ENCODE data around the gene ZNF446.
A peak's percentile ranks its signal among the peaks of the same experiment; 100 is the strongest.
"Not testable (repeated sequence)": the region's sequence is repeated elsewhere in the genome, so short reads cannot be mapped to it uniquely, and the experiment has no call there.

Gene ZNF446

DNA sequence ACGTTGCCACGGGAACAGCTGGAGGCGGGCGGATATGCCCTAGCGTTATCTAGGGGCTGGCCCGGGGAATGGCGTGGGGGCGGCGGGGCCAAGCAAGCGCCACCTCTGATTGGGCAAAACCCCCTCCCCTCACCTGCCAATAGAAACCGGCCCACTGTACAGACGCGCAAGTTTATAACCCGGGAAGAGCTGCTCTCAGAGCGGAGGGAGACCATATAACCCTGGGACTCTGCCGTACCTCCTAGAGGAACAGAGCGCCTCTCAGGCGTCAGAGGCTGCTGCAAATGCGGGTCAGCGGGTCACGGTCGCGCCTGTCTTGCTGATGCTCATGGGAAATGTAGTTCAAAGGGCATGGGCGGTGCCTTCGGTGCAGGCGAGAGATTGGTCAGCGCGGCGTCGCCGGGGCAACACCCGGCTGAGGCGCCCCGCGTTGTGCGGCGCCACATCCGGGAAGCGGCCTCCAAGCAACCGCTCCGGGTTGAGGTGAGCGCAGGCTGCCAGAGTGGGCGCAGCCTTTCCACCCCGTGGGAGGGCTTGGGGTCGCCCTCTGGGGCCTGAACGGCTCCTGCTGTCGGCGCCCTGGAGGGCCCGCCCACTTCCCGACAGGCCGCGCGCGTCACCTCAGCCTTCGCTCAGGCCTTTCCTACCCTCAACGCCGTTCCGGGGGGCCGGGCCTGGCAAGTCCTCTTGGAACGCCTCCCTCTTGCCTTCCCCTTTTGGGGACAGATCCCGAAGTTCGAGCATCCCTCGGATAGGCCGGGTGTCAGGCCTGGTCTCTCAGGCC is at the start of gene ZNF446:
Gene ZNF446 (plus strand): TSS at position 639 of the 784 bp plus-strand sequence. CDS start 867 bp downstream, outside the sequence.
- peak; percentile 95 for DNase-seq

DNA sequence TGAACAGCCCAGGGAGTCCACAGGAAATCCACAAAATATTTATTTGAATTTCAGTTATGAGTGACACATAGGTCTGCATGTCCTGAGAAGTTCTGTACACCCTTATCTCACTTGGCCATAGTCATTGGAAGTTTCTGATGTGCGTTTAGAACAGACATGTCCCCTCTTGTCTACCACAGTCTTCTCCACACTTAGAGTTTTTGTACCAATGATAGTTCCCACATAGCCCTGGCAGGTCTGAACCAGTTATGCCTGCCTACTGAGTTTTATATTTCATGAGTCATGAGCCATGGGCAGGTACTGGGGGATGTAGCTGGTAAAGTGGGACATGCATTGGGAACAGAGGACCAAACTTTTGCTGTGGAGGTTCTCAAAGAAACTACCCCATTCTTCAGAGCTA is 47.5 kb upstream of the ZNF446 start:
- no peak for DNase-seq

DNA sequence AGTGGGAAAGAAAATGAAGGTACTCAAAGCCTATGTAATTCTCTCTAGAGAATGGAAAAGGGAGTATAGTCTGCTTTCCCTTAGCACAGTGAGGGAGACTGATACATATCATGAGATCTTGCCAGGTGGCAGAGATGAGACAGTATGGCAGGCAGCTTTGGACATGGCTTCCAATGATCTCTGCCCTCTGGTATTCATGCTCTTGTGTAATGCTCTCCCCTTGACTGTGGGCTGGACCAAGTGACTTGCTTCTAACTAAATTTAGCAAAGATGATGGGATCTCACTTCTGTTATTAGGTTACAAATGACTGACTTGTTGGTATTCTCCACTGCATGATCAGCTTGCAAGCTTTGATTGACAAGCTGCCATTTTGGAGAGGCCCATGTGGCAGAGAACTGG is 46.4 kb upstream of the ZNF446 start:
- no peak for DNase-seq

DNA sequence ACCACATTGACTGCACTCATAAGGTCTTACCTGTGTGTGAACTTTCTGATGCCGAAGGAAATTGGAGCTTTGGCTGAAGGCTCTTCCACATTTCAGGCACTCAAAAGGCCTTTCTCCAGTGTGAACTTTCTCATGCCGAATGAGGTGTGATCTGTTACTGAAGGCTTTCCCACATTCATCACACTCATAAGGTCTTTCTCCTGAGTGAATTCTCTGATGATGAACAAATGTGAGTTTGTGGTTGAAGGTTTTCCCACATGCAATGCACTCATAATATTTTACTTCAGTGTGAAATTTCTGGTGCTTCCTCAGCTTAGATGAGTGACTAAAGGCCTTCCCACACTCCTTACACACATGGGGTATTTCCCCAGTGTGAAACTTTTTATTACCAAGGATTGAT is 41.9 kb upstream of the ZNF446 start:
- DNase-seq, result no peak

DNA sequence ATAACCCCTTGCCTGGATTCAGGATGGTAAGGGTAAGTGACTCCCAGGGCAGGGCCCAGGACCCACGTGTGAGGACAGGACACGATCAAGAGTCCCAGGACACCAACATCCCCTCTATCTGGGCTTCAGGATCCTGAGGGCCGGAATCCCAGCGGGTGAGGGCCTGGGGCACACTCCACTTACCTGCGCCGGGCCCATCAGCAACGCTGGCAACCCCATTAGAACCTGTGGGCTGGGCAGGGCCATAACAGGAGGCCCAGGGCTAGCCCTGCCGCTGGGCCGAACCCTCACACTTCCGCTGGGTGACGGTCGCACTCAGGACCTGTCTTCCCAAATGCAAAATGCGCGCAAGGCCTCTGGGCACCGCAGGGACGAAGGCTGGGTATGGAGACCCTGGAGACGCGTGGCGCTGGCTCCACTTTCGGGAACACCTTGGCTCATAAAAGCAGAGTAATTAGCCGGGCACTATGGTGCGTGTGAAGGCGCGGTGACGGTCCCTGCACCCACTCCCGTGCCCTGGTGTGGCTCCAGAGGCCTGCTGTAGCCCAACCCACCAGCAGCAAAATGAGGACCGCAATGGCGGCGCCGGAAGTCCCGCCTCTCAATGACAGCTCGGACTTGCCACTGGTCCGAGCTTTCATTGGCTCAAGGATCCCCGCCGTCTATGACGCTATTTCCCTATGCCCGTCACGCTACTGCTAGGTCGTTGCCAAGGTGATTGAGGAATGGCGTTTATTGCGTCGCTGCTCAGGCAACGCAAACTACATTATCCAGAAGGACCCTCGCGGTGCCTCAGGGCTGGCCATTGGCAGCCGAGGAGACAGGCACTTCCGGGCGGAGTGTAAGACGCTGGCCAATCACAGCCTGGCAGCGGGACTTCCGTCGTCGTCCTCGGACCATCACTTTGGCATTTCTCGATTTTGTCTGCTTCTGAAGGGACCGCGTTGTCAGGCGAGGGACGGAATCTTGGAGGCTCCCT is 36.3 kb upstream of the ZNF446 start, which contains the start of gene ZNF132:
Gene ZNF132 (minus strand): TSS at position 578 of the 979 bp plus-strand sequence. CDS start 332 bp downstream, at position 246.
- DNase-seq, result peak; percentile 91

DNA sequence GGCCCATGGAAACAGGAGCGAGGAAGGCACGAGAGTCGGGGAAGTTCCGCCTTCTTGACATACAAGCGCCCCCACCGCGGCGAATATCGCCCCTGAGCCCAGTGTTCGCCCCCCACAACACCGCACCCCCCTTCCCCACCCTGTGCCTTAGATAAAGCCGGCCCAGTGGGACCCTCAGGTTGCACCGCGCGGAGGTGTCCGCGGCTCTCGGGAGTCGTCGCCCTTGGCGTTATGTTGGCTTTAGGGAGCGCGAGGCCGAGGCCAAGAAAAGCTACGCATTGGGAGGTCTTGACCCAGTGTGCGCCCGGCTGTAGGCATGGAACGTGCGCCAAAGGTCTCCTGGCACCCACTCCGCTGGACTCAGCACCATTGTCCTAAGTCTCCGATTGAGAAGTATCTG is 35.6 kb upstream of the ZNF446 start:
- no peak for DNase-seq

DNA sequence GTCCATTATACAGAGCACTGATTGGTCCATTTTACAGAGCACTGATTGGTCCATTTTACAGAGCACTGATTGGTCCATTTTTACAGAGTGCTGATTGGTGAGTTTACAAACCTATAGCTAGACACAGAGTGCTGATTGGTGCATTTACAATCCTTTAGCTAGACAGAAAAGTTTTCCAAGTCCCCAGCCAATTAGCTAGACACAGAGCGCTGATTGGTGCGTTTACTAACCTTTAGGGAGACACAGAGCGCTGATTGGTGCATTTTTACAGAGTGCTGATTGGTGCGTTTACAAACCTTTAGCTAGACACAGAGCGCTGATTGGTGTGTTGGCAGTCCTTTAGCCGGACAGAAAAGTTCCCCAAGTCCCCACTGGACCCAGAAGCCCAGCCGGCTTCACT is 33.2 kb upstream of the ZNF446 start:
- DNase-seq, result not testable (repeated sequence)

DNA sequence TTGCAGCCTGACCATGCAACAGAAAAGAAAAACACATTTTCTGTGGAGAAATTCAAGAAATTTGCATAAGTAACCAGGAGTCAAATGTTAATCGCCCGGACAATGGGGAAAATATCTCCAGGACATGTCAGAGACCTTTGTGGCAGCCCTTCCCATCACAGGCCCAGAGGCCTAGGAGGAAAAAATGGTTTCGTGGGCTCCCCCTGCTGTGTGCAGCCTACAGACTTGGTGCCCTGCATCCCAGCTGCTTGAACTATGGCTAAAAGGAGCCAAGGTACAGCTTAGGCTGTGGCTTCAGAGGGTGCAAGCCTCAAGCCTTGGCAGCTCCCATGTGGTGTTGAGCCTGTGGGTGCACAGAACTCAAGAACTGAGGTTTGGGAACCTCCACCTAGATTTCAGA is 27.3 kb upstream of the ZNF446 start:
- DNase-seq, result not testable (repeated sequence)

DNA sequence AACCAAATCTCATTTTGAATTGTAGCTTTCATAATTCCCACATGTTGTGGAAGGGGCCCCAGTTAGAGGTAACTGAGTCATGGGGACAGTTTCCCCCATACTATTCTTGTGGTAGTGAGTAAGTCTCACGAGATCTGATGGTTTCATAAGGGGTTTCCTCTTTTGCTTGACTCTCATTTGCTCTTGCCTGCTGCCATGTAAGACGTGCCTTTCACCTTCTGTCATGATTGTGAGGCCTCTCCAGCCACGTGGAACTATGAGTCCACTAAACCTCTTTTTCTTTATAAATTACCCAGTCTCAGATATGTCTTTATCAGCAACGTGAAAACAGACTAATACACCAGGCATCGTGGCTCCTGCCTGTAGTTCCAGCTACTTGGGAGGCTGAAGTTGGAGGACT is 26.2 kb upstream of the ZNF446 start:
- DNase-seq, result not testable (repeated sequence)

DNA sequence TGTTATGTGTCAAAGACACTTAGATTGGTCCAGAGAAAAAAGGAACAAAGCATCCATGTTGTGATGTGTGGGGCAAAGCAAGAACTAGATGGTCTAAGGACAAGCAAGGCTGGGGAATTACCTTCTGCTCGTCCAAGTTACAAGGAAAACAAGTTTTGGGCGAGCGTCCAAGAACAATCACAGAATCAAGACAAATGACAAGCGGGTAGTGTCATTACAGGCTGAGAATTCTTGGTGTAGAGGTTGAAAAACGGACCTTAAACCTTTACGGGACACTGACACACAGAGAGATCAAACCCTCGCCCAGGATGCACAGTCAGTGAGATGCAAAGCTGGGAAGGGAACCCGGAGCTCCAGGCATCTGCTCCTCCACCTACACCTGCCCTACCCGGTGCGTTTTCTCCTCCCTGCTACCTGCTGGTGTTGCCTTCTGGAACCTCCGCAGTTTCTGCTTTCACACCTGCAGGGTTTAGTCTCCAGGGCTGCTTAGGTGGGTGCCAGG is 25.2 kb upstream of the ZNF446 start:
- no peak for DNase-seq

DNA sequence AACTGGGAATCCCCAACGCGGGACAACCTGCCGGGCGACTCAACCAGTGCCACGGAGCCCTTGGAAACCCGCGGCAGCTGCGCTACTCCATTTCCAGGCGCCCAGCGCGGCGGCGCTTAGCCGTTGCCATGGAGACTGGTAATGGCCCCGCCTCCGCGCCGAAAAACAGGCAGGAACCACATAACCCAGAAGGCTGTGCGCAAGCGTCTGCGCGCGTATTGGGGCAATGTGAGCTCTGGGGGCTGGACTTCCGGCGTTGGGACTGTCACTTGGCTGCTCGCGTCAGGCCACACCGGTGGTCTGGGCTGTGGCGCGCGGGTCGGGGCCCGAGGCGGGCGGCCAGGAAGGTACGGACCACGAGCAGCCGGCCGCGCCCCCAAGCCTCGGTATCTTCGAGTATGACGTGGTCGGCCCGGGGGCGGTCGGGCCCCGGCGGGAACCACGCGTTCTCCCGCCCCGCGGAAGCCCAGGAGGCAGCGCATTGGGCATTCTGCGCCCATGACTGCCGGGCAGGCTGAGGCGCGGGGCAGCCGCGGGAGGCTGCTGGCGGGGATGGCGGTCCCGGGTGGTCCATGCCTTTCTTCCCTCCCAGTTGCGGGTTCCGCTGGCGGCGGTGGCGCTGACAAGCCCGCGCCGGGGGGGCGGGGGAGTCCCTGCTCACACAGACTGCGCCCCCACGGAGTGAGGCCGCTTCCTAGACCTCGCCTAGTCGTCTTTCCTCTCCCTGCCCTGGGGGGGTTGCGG is 24.6 kb upstream of the ZNF446 start, which contains the start of gene ZNF324B:
Gene ZNF324B (plus strand): TSS at position 265 of the 744 bp plus-strand sequence. CDS start 2,080 bp downstream, outside the sequence.
- DNase-seq, result peak; percentile 96

DNA sequence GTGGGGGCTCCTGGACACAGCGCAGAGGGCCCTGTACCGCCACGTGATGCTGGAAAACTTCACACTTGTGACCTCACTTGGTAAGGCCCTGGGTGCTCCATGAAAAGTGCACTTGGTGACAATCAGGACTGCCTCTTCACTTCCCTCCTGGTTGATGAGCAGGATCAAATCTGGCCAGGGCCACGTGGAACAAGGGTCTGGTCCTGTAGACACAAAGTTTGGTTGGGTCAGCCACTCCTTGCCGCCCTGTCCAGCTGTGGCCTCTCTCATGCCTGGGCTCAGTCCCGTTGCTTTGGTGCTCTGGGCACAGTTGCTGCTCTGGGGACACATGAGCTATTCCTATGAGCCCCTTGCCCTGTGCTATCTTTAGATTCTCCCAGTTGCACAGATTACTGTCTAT is 22.4 kb upstream of the ZNF446 start:
- no peak for DNase-seq

DNA sequence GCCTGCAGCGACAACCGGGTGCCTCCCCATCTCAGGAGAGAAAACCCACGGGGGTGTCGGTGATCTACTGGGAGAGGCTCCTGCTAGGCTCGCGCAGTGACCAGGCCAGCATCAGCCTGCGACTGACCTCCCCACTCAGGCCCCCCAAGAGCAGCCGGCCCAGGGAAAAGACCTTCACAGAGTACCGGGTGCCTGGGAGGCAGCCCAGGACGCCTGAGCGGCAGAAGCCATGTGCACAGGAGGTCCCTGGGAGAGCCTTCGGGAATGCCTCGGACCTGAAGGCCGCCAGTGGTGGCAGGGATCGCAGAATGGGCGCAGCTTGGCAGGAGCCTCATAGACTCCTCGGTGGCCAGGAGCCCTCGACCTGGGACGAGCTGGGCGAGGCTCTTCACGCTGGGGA is 20.8 kb upstream of the ZNF446 start:
- DNase-seq, result no peak

DNA sequence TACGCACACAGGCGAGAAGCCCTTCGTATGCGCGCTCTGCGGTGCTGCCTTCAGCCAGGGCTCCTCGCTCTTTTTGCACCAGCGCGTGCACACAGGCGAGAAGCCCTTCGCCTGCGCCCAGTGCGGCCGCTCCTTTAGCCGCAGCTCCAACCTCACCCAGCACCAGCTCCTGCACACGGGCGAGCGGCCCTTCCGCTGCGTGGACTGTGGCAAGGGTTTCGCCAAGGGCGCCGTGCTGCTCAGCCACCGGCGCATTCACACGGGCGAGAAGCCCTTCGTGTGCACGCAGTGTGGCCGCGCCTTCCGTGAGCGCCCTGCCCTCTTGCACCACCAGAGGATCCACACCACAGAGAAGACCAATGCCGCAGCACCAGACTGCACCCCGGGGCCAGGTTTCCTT is 20.0 kb upstream of the ZNF446 start:
- DNase-seq, result no peak

DNA sequence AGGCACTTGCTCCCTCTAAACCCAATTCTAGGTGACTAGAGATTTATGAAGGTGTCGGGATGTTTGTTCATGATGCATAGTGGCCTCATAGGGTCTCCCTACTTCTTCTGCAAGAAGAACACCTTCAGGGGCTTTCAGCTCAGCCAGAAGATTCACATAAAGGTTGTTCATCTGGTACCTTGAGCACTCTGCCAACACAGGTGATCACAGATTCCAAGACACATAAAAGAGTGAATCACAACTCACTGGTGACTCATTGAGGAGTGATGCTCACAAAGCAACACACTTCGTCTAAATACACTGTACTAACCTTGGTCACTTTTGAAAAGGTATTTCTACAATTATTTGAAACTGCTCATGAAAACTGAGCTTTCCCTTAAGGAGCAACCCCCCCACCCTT is 16.1 kb upstream of the ZNF446 start:
- no peak for DNase-seq

DNA sequence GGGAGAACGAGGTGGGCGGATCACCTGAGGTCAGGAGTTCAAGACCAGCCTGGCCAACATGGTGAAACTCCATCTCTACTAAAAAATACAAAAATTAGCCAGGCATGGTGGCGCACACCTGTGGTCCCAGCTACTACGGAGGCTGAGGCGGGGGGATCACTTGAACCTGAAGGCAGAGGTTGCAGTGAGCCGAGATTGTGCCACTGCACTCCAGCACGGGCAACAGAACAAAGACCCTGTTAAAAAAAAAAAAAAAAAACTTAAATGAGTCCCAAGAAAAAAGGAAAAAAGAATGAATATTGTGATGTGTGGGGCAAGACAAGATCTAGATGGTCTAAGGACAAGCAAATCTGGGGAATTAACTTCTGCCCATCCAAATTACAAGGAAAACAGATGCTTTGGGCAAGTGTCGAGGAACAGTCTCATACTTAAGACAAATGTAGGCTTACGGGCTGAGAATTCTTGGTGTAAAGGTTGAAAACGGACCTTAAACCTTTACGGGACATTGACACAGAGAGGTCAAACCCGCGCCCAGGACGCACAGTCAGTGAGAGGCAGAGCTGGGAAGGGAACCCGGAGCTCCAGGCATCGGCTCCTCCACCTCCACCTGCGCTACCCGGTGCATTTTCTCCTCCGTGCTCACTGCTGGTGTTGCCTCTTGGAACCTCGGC is 9.9 kb upstream of the ZNF446 start:
- no peak for DNase-seq

DNA sequence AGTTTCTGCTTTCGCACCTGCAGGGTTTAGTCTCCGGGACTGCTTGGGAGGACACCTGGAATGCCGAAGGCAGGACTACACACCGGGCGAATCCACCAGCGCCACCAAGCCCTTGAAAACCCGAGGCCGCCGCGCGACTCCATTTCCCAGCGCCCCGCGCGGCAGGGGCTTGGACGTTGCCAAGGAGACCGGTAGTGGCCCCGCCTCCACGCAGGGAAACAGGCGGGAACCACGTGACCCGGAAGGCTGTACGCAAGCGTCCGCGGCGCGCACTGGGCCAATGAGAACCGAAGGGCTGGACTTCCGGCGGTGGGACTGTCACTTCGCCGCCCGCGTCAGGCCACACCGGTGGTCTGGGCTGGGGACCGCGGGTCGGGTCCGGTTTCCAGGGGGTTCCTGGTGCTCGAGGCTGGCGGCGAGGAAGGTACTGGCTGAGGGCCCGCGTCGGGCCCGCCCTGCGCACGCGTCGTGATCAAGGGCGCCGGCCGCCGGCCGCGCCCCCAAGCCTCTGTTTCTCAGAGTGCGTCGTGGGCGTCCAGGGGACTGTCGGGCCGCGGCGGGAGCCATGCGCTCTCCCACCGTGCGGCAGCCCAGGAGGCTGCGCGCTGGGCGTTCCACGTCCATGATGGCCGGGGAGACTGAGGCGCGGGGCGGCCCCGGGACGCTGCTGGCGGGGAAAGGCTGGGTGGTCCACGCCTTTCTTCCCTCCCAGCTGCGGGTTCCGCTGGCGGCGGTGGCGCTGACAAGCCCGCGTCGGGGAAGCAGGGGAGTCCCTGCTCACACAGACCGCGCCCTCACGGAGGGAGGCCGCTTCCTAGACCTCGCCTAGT is 9.2 kb upstream of the ZNF446 start, which contains the start of gene ZNF324:
Gene ZNF324 (plus strand): TSS at position 321 of the 830 bp plus-strand sequence. CDS start 2,106 bp downstream, outside the sequence.
- DNase-seq, result peak; percentile 98

DNA sequence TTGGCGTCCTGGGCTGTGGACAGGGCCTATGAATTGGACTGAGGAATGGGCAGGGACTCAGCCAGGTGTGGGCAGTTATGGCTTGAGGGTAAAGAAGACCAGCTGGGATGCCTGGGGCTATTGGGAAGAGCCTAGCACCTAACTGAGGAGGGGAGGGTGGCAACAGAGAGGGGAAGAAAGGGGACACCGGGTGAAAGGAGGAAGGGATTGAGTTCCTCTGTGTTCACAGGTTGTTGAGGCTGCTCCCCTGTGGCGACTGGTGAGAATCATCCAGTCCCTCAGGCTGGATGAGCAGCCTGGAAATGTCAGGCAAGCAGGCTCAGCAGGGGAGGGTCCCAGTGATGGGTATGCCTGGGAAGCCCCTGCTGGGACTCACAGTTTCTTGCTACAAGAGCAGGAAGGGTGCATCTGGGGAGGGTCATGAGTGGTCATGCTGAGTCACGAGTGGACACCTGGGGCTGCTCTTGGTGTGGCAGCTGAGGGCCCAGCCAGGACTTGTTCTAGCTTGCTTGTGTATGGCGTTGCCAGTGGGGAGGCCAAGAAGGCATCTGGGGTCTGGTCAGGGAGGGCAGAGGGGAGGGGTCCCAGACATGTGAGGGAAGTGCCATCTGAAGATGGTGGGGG is 7.8 kb upstream of the ZNF446 start:
- no peak for DNase-seq

DNA sequence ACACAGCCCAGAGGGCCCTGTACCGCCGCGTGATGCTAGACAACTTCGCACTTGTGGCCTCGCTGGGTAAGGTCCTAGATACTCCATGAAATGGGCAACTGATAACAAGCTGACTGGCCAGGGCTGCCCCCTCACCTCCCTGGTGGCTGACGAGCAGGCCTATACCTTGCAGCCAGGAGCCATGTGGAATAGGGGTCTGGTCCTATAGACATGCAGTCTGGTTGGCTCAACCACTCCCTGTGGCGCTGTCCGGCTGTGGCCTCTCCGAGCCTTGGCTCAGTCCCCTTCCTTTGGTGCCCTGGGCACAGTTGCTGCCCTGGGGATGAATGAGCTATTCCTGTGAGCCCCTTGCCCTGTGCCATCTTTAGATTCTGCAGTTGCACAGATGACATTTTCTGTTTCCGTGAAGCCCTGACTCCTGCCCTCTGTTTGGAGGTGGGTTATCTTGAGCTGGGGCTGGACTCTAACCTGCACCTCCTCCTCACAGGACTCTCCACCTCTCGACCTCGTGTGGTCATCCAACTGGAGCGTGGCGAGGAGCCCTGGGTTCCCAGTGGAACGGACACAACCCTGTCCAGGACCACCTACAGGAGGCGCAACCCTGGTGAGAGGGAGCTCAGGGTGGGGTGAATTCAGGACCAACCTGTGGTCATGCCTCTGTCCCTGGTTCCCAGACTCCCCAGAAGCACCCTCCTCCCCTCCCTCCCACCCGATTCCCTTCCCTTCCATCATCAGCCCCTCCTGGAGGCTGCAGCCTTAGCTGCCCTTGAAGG is 6.7 kb upstream of the ZNF446 start:
- no peak for DNase-seq

Data from activated CD8-positive, alpha-beta memory T cell treated with anti-CD3 and anti-CD28 coated beads, Interleukin-2, amount 50 U/mL, for 48 hours (primary cell).